Measurements from ENCODE around the gene SCO1. TPM values are rescaled to one million over a fixed set of nuclear protein-coding genes. Genes with fewer than 3 reads are reported as not detected.

The SCO1 gene
- total RNA-seq, 1 donor from 2014 or later: 32.4 TPM

DNA sequence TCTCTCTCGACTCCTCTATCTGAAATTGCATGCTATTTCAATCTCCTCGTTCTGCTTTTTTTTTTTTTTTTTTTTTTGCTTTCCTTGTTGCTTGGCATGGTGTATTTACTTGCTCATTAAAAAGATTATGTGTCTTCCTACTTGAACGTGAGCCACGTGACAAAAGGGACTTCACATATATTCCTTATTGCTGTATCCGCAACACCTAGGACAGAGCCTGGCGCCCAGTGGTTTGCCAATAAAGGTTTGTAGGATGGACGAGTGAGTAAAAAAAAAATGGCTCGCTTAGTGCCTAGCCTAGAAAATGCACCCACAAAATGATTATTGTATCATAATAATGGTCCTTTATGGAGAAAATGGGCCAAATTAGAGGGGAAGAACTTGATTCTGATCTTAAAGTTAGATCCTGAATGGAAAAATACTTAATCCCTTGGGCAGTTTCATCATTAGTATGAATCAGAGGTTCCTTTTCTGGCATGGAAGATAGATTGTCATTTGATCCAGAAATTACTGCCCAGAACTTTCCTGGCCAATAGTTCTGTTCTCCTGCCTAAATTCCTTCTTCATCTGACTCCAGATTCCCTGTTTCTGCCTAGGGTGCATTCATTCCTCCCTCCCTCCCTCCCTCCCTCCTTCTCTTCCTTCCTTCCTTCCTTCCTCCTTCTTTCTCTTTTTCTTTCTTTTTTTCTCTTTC, 46.1 kb upstream of the SCO1 start:
- DNase-seq (ENCODE audit: low spot score): no peak
- H3K27ac Mint-ChIP-seq: no peak overlapping the region
- H3K4me2 ChIP-seq: no peak overlapping the region
- H3K27ac ChIP-seq: no peak overlapping the region
- TF ChIP-seq EZH2phosphoT487 (IDR thresholded peaks at IDR 0.05) (no peak), EZH2 (IDR thresholded peaks at IDR 0.05) (no peak)
- TF ChIP-seq, protein P1, sequence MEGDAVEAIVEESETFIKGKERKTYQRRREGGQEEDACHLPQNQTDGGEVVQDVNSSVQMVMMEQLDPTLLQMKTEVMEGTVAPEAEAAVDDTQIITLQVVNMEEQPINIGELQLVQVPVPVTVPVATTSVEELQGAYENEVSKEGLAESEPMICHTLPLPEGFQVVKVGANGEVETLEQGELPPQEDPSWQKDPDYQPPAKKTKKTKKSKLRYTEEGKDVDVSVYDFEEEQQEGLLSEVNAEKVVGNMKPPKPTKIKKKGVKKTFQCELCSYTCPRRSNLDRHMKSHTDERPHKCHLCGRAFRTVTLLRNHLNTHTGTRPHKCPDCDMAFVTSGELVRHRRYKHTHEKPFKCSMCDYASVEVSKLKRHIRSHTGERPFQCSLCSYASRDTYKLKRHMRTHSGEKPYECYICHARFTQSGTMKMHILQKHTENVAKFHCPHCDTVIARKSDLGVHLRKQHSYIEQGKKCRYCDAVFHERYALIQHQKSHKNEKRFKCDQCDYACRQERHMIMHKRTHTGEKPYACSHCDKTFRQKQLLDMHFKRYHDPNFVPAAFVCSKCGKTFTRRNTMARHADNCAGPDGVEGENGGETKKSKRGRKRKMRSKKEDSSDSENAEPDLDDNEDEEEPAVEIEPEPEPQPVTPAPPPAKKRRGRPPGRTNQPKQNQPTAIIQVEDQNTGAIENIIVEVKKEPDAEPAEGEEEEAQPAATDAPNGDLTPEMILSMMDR (IDR thresholded peaks at IDR 0.05): no peak
- peaks cover 9% of the 10 kb centered on the region for H3K4me1 ChIP-seq
- peaks cover 4% of the 10 kb centered on the region for H3K27me3 Mint-ChIP-seq (ENCODE audit: insufficient read depth, low read depth)
- no peaks in the 10 kb centered on the region for H3K27me3 ChIP-seq
- no peaks in the 10 kb centered on the region for H3K9me3 Mint-ChIP-seq
- no peak overlapping the region for H3K4me3 Mint-ChIP-seq
- no peak overlapping the region for H2AFZ ChIP-seq (replicated peaks)
- H3K4me3 ChIP-seq: no peak overlapping the region
- H3K9ac ChIP-seq: no peak overlapping the region
- peaks cover 8% of the 10 kb centered on the region for H3F3A ChIP-seq (ENCODE audit: low read depth)
- H3K9me3 ChIP-seq (ENCODE audit: low read depth): no peaks in the 10 kb centered on the region
- peaks cover 1% of the 10 kb centered on the region for H3K36me3 Mint-ChIP-seq
- no peaks in the 10 kb centered on the region for H3K79me2 ChIP-seq (ENCODE audit: low read depth)
- H3K36me3 ChIP-seq: no peaks in the 10 kb centered on the region
- H4K20me1 ChIP-seq (ENCODE audit: low read depth): no peaks in the 10 kb centered on the region
- H3K4me1 Mint-ChIP-seq: peaks cover 21% of the 10 kb centered on the region

DNA sequence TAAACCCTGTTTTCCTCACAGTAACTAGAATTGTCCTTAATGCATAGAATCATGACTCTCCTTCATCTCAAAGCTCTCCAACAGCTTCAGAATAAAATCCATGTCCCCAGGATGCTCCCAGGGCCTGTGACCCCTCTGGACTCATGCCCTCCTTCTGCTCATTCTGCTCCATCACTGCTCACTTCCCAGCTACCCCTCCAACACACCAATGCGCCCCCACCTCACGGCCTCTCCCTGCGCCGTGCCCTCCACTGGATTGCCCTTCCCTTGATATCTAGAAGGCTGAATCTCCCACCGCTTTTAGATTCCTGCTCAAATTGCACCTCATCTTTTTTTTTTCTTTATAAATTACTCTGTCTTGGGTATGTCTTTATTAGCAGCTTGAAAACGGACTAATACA, 45.1 kb upstream of the SCO1 start:
- no peaks in the 10 kb centered on the region for H3K27me3 ChIP-seq
- H3K79me2 ChIP-seq (ENCODE audit: low read depth): no peaks in the 10 kb centered on the region
- H3K4me1 Mint-ChIP-seq: peaks cover 21% of the 10 kb centered on the region
- H4K20me1 ChIP-seq (ENCODE audit: low read depth): no peaks in the 10 kb centered on the region
- H3K36me3 Mint-ChIP-seq: peaks cover 1% of the 10 kb centered on the region
- H3K9me3 Mint-ChIP-seq: no peaks in the 10 kb centered on the region
- no peaks in the 10 kb centered on the region for H3K4me1 ChIP-seq
- no peaks in the 10 kb centered on the region for H3K9me3 ChIP-seq (ENCODE audit: low read depth)
- H3K4me3 ChIP-seq: no peak overlapping the region
- no peak overlapping the region for H3K4me3 Mint-ChIP-seq
- TF ChIP-seq, protein P1 (IDR thresholded peaks at IDR 0.05): no peak
- TF ChIP-seq EZH2 (IDR thresholded peaks at IDR 0.05) (no peak), EZH2phosphoT487 (IDR thresholded peaks at IDR 0.05) (no peak)
- H3K9ac ChIP-seq: no peak overlapping the region
- H3F3A ChIP-seq (ENCODE audit: low read depth): no peaks in the 10 kb centered on the region
- no peaks in the 10 kb centered on the region for H3K36me3 ChIP-seq
- no peak overlapping the region for H3K27ac ChIP-seq
- DNase-seq (ENCODE audit: low spot score): no peak
- peak overlapping the region; percentile 13 for H3K27ac Mint-ChIP-seq
- no peak overlapping the region for H3K4me2 ChIP-seq
- H3K27me3 Mint-ChIP-seq (ENCODE audit: insufficient read depth, low read depth): peaks cover 4% of the 10 kb centered on the region
- no peak overlapping the region for H2AFZ ChIP-seq (replicated peaks)

DNA sequence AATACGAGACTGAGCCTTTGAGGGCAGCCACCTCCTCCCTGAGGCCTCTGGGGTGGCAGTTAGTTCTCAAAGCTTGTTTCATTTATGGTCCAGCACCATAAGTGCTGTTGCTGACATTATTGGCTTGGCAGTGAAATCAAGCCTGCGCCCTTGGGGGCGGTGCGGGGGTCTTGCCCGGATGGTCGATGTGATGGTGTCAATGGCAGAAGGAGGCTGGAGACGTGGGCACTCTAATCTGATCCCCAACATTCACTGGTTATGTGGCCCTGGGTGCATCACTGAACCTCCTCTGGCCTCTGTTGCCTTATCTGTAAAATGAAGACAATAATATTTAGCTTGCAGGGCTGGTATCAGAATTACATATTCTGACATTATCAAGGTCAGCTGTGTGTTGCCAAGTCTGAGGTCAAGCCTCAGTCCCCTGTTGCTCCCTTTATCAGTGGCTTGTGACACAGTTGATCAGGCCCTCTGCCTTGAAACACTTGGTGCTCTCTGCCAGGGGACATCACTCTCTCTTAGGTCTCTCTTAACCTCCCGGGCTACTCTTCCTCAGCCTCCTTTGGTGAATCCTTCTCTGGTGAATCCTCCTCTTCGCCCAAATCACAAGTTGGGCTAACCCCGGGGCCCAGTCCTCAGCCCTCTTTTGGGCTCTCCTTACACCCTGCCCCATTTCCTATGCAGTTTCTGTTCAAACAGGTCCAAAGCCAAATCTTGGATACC, 44.2 kb upstream of the SCO1 start:
- no peaks in the 10 kb centered on the region for H3K36me3 ChIP-seq
- H3K27me3 Mint-ChIP-seq (ENCODE audit: insufficient read depth, low read depth): peaks cover 4% of the 10 kb centered on the region
- TF ChIP-seq EZH2 (IDR thresholded peaks at IDR 0.05) (no peak), EZH2phosphoT487 (IDR thresholded peaks at IDR 0.05) (no peak)
- TF ChIP-seq, protein P1 (IDR thresholded peaks at IDR 0.05): no peak

More for the DNA sequence above, 44.2 kb upstream of the SCO1 start:
- H3K27ac Mint-ChIP-seq: no peak overlapping the region
- no peak overlapping the region for H2AFZ ChIP-seq (replicated peaks)
- no peaks in the 10 kb centered on the region for H3K9me3 ChIP-seq (ENCODE audit: low read depth)
- no peaks in the 10 kb centered on the region for H4K20me1 ChIP-seq (ENCODE audit: low read depth)
- no peaks in the 10 kb centered on the region for H3K4me1 ChIP-seq
- H3K27ac ChIP-seq: no peak overlapping the region
- H3K4me3 Mint-ChIP-seq: no peak overlapping the region
- H3K4me2 ChIP-seq: no peak overlapping the region
- no peak overlapping the region for H3K4me3 ChIP-seq
- no peaks in the 10 kb centered on the region for H3K27me3 ChIP-seq
- H3K4me1 Mint-ChIP-seq: peaks cover 23% of the 10 kb centered on the region
- no peaks in the 10 kb centered on the region for H3K9me3 Mint-ChIP-seq
- no peaks in the 10 kb centered on the region for H3F3A ChIP-seq (ENCODE audit: low read depth)
- no peak overlapping the region for H3K9ac ChIP-seq
- H3K79me2 ChIP-seq (ENCODE audit: low read depth): no peaks in the 10 kb centered on the region
- H3K36me3 Mint-ChIP-seq: peaks cover 1% of the 10 kb centered on the region
- no peak for DNase-seq (ENCODE audit: low spot score)
